ENCODE data around the gene ELANE. TPM values are rescaled to one million over a fixed set of nuclear protein-coding genes. Genes with fewer than 3 reads are reported as not detected.

Gene ELANE
- total and polyA plus RNA-seq, 9 of the 15 experiments (the other 6 are each of a cell fraction or from before 2014, with no cell fraction given) = not detected

DNA sequence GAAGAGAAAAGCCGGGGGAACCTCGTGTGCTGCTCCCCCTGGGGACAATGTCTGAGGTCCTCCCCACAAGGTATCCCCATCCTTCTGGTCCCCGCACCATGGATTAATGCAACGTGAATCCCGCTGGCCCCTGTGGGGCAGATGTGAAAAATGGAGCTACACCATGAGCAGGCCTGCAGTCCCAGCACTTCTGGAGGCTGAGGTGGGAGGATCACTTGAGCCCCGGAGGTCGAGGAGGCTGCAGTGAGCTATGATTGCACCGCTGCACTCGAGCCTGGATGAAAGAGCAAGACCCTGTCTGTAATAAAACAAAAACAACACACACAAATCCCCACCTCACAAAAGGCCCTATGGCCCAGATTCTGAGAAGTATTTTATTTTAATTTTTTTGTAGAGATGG lies 6.2 kb downstream of the ELANE start:
- intact Hi-C loops (cut with micrococcal nuclease) (no loop called here), in situ Hi-C loops (cut with MboI) (loop anchor here (5.0 kb wide), 1 partner anchor 91 kb away; no protein-coding TSS in a partner anchor)
- H3K79me2 ChIP-seq (ENCODE audit: control insufficient read depth, insufficient read depth, low read length) = peaks cover 7% of the 10 kb centered on the region
- WGBS (ENCODE audit: insufficient coverage, low coverage, missing lambda C conversion rate) = 69% methylated on average over 9 of the region's 9 CpGs
- H3K9ac ChIP-seq (ENCODE audit: insufficient read depth in 1 of 2, low read depth in 2 of 2, low read length in 2 of 2) = no peak overlapping the region
- no peaks in the 10 kb centered on the region for H3K36me3 ChIP-seq (ENCODE audit: control insufficient read depth, insufficient read depth, low read length)
- no peak overlapping the region for H2AFZ ChIP-seq (ENCODE audit: low read depth, low read length)
- DNase-seq (ENCODE audit: extremely low read depth in 1 of 4, low spot score in 3 of 4) (no peak), ATAC-seq (no peak), FAIRE-seq (no peak)
- no peaks in the 10 kb centered on the region for H4K20me1 ChIP-seq (replicated peaks; ENCODE audit: control insufficient read depth, insufficient read depth, low read length)
- H3K27ac ChIP-seq (ENCODE audit: extremely low read depth, low read depth, low read length) = no peak overlapping the region
- H3K27me3 ChIP-seq (ENCODE audit: control insufficient read depth in 2 of 2, insufficient read depth in 2 of 2, low read length in 2 of 2) = no peaks in the 10 kb centered on the region
- POLR2A ChIA-PET = interaction anchor here (1.0 kb wide), 1 partner anchor 10 kb away, joined by 3 read pairs; no protein-coding TSS in a partner anchor
- H3K4me1 ChIP-seq (replicated peaks in 1 of 2; ENCODE audit: control insufficient read depth in 2 of 2, insufficient read depth in 2 of 2, low read length in 2 of 2) = peaks cover 18 to 58% of the 10 kb centered on the region in 2 experiments
- no TSS peak for BruUV-seq (replicated peaks)
- H3K9me1 ChIP-seq (ENCODE audit: control insufficient read depth, insufficient read depth, low read length) = no peaks in the 10 kb centered on the region
- no peak overlapping the region for H3K4me3 ChIP-seq
- TF ChIP-seq FOXA3 (CRISPR knock-in tag; conservative IDR thresholded peaks at IDR 0.05 in 1 of 2, IDR thresholded peaks at IDR 0.05 in 1 of 2) (no peak), SOX6 (IDR thresholded peaks at IDR 0.05) (no peak), SMARCA4 (IDR thresholded peaks at IDR 0.05) (no peak), EZH2 (IDR thresholded peaks at IDR 0.05; ENCODE audit: borderline replicate concordance, low read depth, low read length) (no peak), RBM25 (IDR thresholded peaks at IDR 0.05; ENCODE audit: low read depth, low read length, severe bottlenecking) (peak; percentile 21), SNRNP70 (optimal IDR thresholded peaks at IDR 0.05; ENCODE audit: low read depth, low read length) (no peak), KDM1A (IDR thresholded peaks at IDR 0.05) (peak in 1 of 2 experiments; percentile 26; a peak in 2 of 4 replicates), BCOR (IDR thresholded peaks at IDR 0.05) (peak; percentile 56), ZNF76 (CRISPR knock-in tag; IDR thresholded peaks at IDR 0.05; ENCODE audit: borderline replicate concordance) (no peak)
- TF ChIP-seq, protein P1, sequence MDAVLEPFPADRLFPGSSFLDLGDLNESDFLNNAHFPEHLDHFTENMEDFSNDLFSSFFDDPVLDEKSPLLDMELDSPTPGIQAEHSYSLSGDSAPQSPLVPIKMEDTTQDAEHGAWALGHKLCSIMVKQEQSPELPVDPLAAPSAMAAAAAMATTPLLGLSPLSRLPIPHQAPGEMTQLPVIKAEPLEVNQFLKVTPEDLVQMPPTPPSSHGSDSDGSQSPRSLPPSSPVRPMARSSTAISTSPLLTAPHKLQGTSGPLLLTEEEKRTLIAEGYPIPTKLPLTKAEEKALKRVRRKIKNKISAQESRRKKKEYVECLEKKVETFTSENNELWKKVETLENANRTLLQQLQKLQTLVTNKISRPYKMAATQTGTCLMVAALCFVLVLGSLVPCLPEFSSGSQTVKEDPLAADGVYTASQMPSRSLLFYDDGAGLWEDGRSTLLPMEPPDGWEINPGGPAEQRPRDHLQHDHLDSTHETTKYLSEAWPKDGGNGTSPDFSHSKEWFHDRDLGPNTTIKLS (IDR thresholded peaks at IDR 0.05; ENCODE audit: borderline replicate concordance, low read depth) = no peak
- TF ChIP-seq, protein P2, sequence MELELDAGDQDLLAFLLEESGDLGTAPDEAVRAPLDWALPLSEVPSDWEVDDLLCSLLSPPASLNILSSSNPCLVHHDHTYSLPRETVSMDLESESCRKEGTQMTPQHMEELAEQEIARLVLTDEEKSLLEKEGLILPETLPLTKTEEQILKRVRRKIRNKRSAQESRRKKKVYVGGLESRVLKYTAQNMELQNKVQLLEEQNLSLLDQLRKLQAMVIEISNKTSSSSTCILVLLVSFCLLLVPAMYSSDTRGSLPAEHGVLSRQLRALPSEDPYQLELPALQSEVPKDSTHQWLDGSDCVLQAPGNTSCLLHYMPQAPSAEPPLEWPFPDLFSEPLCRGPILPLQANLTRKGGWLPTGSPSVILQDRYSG (tag; conservative IDR thresholded peaks at IDR 0.05; ENCODE audit: low read depth) = no peak
- no peak overlapping the region for H3K4me2 ChIP-seq (ENCODE audit: insufficient read depth, low read length)
- CTCF ChIA-PET (ENCODE audit: low intra/inter-chr PET ratio) = interaction anchor here (0.5 kb wide), 1 partner anchor 124 kb away, joined by 3 read pairs; no protein-coding TSS in a partner anchor
- no peaks in the 10 kb centered on the region for H3K9me3 ChIP-seq (replicated peaks; ENCODE audit: control insufficient read depth, insufficient read depth, low read depth, low read length)
